GM19351 (cell line): ENCODE data around the gene NCOA3.

Experiments
- ATAC-seq: cut with Tn5 transposase; IDR thresholded peaks from one replicate; pipeline ENCODE4 v1.9.1; 2021; ENCODE audit warnings: mild to moderate bottlenecking, moderate library complexity; ENCODE audit not compliant: unreplicated experiment

The NCOA3 gene

GRCh38 chr20:47676219-47676721 is 174.6 kb downstream of the NCOA3 start:
- ATAC-seq = no peak

GRCh38 chr20:47676912-47677634 is 175.4 kb downstream of the NCOA3 start:
- no peak for ATAC-seq

GRCh38 chr20:47677635-47678453 is 176.2 kb downstream of the NCOA3 start:
- no peak for ATAC-seq

- no peak for ATAC-seq
Observed at GRCh38 chr20:47678536-47678935, 176.8 kb downstream of the NCOA3 start.

GRCh38 chr20:47679462-47679861 is 177.8 kb downstream of the NCOA3 start:
- ATAC-seq = no peak

- no peak for ATAC-seq
Observed at GRCh38 chr20:47680804-47681529, 179.3 kb downstream of the NCOA3 start.

- ATAC-seq = no peak
Observed at GRCh38 chr20:47682028-47682783, 180.5 kb downstream of the NCOA3 start.

GRCh38 chr20:47682916-47683315 is 181.2 kb downstream of the NCOA3 start:
- no peak for ATAC-seq

- no peak for ATAC-seq
Observed at GRCh38 chr20:47684306-47685080, 182.8 kb downstream of the NCOA3 start.

GRCh38 chr20:47686545-47686944 is 184.9 kb downstream of the NCOA3 start:
- ATAC-seq = no peak

GRCh38 chr20:47687095-47687987 is 185.7 kb downstream of the NCOA3 start:
- ATAC-seq = no peak

GRCh38 chr20:47688385-47689381 is 187.0 kb downstream of the NCOA3 start:
- ATAC-seq = no peak

GRCh38 chr20:47689731-47690130 is 188.0 kb downstream of the NCOA3 start:
- no peak for ATAC-seq

GRCh38 chr20:47691625-47692024 is 189.9 kb downstream of the NCOA3 start:
- ATAC-seq = no peak

- no peak for ATAC-seq
Observed at GRCh38 chr20:47694021-47694818, 192.5 kb downstream of the NCOA3 start.

- no peak for ATAC-seq
Observed at GRCh38 chr20:47696856-47697255, 195.2 kb downstream of the NCOA3 start.

GRCh38 chr20:47698142-47698541 is 196.5 kb downstream of the NCOA3 start:
- no peak for ATAC-seq
